Mesenchymal stem cell (in vitro differentiated cells and primary cell): ENCODE data around the gene FAT3.

Experiments
- DNase-seq: peaks from one replicate; pipeline ENCODE4 v3.0.0-alpha.2; 2013
- H2AFZ ChIP-seq: one replicate; pipeline ENCODE4 v1.6.1; 2013; ENCODE audit warnings: low read depth, mild to moderate bottlenecking, control low read depth, inconsistent platforms, low read length, moderate library complexity
- H2AK5ac ChIP-seq: 2 replicates; pipeline ENCODE4 v1.6.1; 2013; ENCODE audit warnings: low read length, moderate library complexity, mild to moderate bottlenecking, inconsistent platforms; ENCODE audit not compliant: severe bottlenecking
- H2BK120ac ChIP-seq: one replicate; pipeline ENCODE4 v1.6.1; 2013; ENCODE audit warnings: low read depth, mild to moderate bottlenecking, inconsistent platforms, low read length, moderate library complexity
- H2BK12ac ChIP-seq, 2 experiments: one replicate each; pipeline ENCODE4 v1.6.1; 2013; ENCODE audit warnings: inconsistent platforms in 2 of 2, low read length in 2 of 2, mild to moderate bottlenecking in 2 of 2, moderate library complexity in 2 of 2, control low read depth in 1 of 2
- H2BK15ac ChIP-seq: one replicate; pipeline ENCODE4 v1.6.1; 2013; ENCODE audit warnings: mild to moderate bottlenecking, low read depth, inconsistent platforms; ENCODE audit not compliant: poor library complexity, severe bottlenecking
- H2BK5ac ChIP-seq: 2 replicates; pipeline ENCODE4 v1.6.1; 2013; ENCODE audit warnings: low read depth, mild to moderate bottlenecking, low read length, control low read depth, inconsistent platforms; ENCODE audit not compliant: poor library complexity, severe bottlenecking
- H3K14ac ChIP-seq, 2 experiments: one replicate each; pipeline ENCODE4 v1.6.1; 2013; ENCODE audit warnings: inconsistent platforms in 2 of 2, low read length in 2 of 2, control low read depth in 1 of 2, mild to moderate bottlenecking in 1 of 2, moderate library complexity in 1 of 2
- H3K18ac ChIP-seq, 2 experiments: one replicate each; pipeline ENCODE4 v1.6.1; 2013; ENCODE audit warnings: inconsistent platforms in 2 of 2, low read length in 2 of 2, control low read depth in 1 of 2, low read depth in 1 of 2, mild to moderate bottlenecking in 1 of 2
- H3K23ac ChIP-seq, 2 experiments: one replicate each; pipeline ENCODE4 v1.6.1; 2013; ENCODE audit warnings: inconsistent platforms in 2 of 2, low read length in 2 of 2, mild to moderate bottlenecking in 2 of 2, moderate library complexity in 2 of 2, control low read depth in 1 of 2
- H3K27ac ChIP-seq: 2 replicates; pipeline ENCODE4 v1.5.1; 2013; ENCODE audit warnings: mild to moderate bottlenecking, moderate library complexity, low read length, control low read depth, inconsistent platforms; ENCODE audit not compliant: poor library complexity, severe bottlenecking
- H3K27me3 ChIP-seq, 2 experiments: 2 replicates each; pipeline versions ENCODE4 v1.6.1 to v1.7.0; 2013; ENCODE audit warnings: low read length in 2 of 2, mild to moderate bottlenecking in 2 of 2, moderate library complexity in 2 of 2, control low read depth in 1 of 2, inconsistent platforms in 1 of 2; ENCODE audit not compliant: control insufficient read depth in 1 of 2, insufficient read depth in 1 of 2
- H3K36me3 ChIP-seq, 2 experiments: 2 replicates each; pipeline versions ENCODE4 v1.6.1 to v1.7.0; 2013; ENCODE audit warnings: low read length in 2 of 2, control low read depth in 1 of 2, inconsistent platforms in 1 of 2, low read depth in 1 of 2, mild to moderate bottlenecking in 1 of 2; ENCODE audit not compliant: insufficient read depth in 2 of 2, control insufficient read depth in 1 of 2
- H3K4ac ChIP-seq, 2 experiments: one replicate each; pipeline ENCODE4 v1.6.1; 2013; ENCODE audit warnings: inconsistent platforms in 2 of 2, low read length in 2 of 2, mild to moderate bottlenecking in 2 of 2, moderate library complexity in 2 of 2, control low read depth in 1 of 2, low read depth in 1 of 2
- H3K4me1 ChIP-seq: 2 replicates; pipeline ENCODE4 v1.6.1; 2013; ENCODE audit warnings: low read depth, low read length, control low read depth; ENCODE audit not compliant: control insufficient read depth, insufficient read depth
- H3K4me2 ChIP-seq: 2 replicates; pipeline ENCODE4 v1.6.1; 2013; ENCODE audit warnings: low read length, mild to moderate bottlenecking, inconsistent platforms; ENCODE audit not compliant: poor library complexity, severe bottlenecking
- H3K4me3 ChIP-seq, 2 experiments: 2 replicates each; pipeline versions ENCODE4 v1.5.1 to v1.7.0; 2013; ENCODE audit warnings: low read length in 2 of 2, mild to moderate bottlenecking in 2 of 2, control low read depth in 1 of 2, low read depth in 1 of 2; ENCODE audit not compliant: insufficient read depth in 1 of 2
- H3K79me1 ChIP-seq: replicated peaks from 2 replicates; pipeline ENCODE4 v1.6.1; 2013; ENCODE audit warnings: mild to moderate bottlenecking, control low read depth, low read length, inconsistent platforms; ENCODE audit not compliant: poor library complexity, severe bottlenecking
- H3K9ac ChIP-seq: 2 replicates; pipeline ENCODE4 v1.7.0; 2013; ENCODE audit warnings: mild to moderate bottlenecking, low read length, moderate library complexity
- H3K9me3 ChIP-seq: 2 replicates; pipeline ENCODE4 v1.7.0; 2013; ENCODE audit warnings: mild to moderate bottlenecking, low read length; ENCODE audit not compliant: control insufficient read depth
- H4K8ac ChIP-seq: one replicate; pipeline ENCODE4 v1.6.1; 2013; ENCODE audit warnings: inconsistent platforms, mild to moderate bottlenecking, low read length, moderate library complexity
- H4K91ac ChIP-seq: one replicate; pipeline ENCODE4 v1.6.1; 2013; ENCODE audit warnings: mild to moderate bottlenecking, low read length, inconsistent platforms
- WGBS: methylation state at CpG from one replicate; pipeline ENCODE4 v1.1.7; 2013; ENCODE audit warnings: mixed read lengths; 5-methylcytosine and 5-hydroxymethylcytosine counted together

Gene FAT3

DNA sequence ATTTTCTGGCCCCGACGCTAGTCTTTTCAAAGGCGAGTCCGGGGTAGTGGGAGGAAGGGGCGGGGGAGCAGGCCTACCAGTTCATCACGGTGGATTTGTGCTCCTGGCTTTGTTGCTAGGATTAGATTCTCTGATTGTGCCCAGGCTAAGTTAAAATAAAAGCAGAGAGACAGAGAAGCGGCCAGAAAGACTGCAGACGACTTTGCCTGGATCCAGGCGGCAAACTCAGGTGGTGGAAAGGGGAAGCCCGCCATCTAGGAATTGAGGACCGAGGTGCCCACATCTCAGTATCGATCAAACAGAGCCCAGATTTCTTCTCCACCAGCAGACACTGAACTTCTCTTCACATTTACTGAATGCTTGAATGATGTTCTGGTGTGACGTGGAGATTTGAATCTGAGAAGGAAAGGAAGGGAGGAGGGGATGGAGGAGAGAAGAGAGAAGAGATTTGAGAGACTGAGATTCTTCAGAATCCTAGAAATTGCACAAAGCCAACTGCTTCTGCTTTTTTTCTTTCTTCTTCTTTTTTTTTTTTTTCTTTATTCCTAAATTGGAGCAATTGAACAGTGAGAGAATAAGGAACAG lies 2.7 kb downstream of the FAT3 start:
- Histone ChIP-seq H3K27ac (no peak overlapping the region), H2BK5ac (no peak overlapping the region), H3K27me3 (peaks cover 53 to 66% of the 10 kb centered on the region in 2 experiments), H3K4ac (no peak overlapping the region), H3K36me3 (no peaks in the 10 kb centered on the region), H3K4me3 (peak overlapping the region; percentile 68 to 77), H3K4me1 (peaks cover 29% of the 10 kb centered on the region), H2BK12ac (no peak overlapping the region), H3K23ac (no peak overlapping the region), H4K91ac (no peak overlapping the region), H3K9me3 (no peaks in the 10 kb centered on the region), H3K79me1 (no peaks in the 10 kb centered on the region), H3K14ac (no peak overlapping the region), H2AK5ac (no peak overlapping the region), H2BK15ac (no peak overlapping the region), H2AFZ (no peak overlapping the region), H2BK120ac (no peak overlapping the region), H3K9ac (no peak overlapping the region), H3K4me2 (peak overlapping the region; percentile 100), H4K8ac (no peak overlapping the region), H3K18ac (no peak overlapping the region)
- WGBS = 4% methylated on average over 10 of the region's 13 CpGs
- no peak for DNase-seq

GRCh38 chr11:92227959-92228935 lies 3.6 kb downstream of the FAT3 start:
- H2BK12ac ChIP-seq = no peak overlapping the region
- H3K27me3 ChIP-seq = peaks cover 47 to 57% of the 10 kb centered on the region in 2 experiments
- peaks cover 29% of the 10 kb centered on the region for H3K4me1 ChIP-seq
- H3K18ac ChIP-seq = no peak overlapping the region
- H3K9me3 ChIP-seq = no peaks in the 10 kb centered on the region
- no peak overlapping the region for H2BK15ac ChIP-seq
- H2AFZ ChIP-seq = no peak overlapping the region
- H3K23ac ChIP-seq = no peak overlapping the region
- H2BK5ac ChIP-seq = no peak overlapping the region
- H2BK120ac ChIP-seq = no peak overlapping the region
- no peaks in the 10 kb centered on the region for H3K36me3 ChIP-seq
- 79% methylated on average over 5 of the region's 6 CpGs for WGBS
- H3K79me1 ChIP-seq = no peaks in the 10 kb centered on the region
- H2AK5ac ChIP-seq = no peak overlapping the region
- no peak for DNase-seq
- no peak overlapping the region for H3K9ac ChIP-seq
- no peak overlapping the region for H3K27ac ChIP-seq
- no peak overlapping the region for H4K8ac ChIP-seq
- H3K14ac ChIP-seq = no peak overlapping the region
- H4K91ac ChIP-seq = no peak overlapping the region
- H3K4me3 ChIP-seq = no peak overlapping the region
- no peak overlapping the region for H3K4me2 ChIP-seq
- H3K4ac ChIP-seq = no peak overlapping the region

- Histone ChIP-seq H2AFZ (no peak overlapping the region), H3K27me3 (no peaks in the 10 kb centered on the region), H4K8ac (no peak overlapping the region), H3K9me3 (no peaks in the 10 kb centered on the region), H2AK5ac (no peak overlapping the region), H3K14ac (no peak overlapping the region), H3K27ac (no peak overlapping the region), H3K79me1 (no peaks in the 10 kb centered on the region), H3K4me3 (no peak overlapping the region), H2BK12ac (no peak overlapping the region), H3K23ac (no peak overlapping the region), H3K18ac (no peak overlapping the region), H3K4ac (no peak overlapping the region), H3K4me2 (no peak overlapping the region), H4K91ac (no peak overlapping the region), H3K9ac (no peak overlapping the region), H2BK15ac (no peak overlapping the region), H3K4me1 (no peaks in the 10 kb centered on the region), H2BK5ac (no peak overlapping the region), H2BK120ac (no peak overlapping the region), H3K36me3 (no peaks in the 10 kb centered on the region)
- no peak for DNase-seq
- 92% methylated on average over 1 of the region's 1 CpG for WGBS
Observed at GRCh38 chr11:92236856-92237255, 12.2 kb downstream of the FAT3 start.

DNA sequence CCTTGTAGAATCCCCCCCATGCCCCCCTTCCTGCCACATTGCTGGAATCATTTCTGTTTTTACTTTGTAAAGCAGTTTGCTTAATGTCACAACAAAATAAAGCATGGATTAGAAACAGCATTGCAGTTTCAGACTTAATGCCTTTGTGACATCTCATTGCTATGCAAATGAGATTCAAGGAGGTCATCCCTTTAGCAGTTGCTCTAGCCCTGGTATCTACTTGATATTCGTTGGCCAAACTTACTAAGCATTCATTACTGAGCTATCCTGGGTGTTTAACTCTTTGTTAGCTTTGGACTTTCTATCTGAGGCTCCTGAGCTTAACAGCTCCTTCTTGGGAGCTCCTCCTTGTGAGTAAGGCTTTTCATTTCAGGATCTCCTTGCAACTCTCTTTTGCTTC lies 16.3 kb downstream of the FAT3 start:
- DNase-seq = no peak
- H3K9ac ChIP-seq = no peak overlapping the region
- WGBS = 11% methylated on average over 1 of the region's 1 CpG
- no peak overlapping the region for H3K4me2 ChIP-seq
- no peak overlapping the region for H3K27ac ChIP-seq
- no peaks in the 10 kb centered on the region for H3K79me1 ChIP-seq
- H3K9me3 ChIP-seq = no peaks in the 10 kb centered on the region
- no peak overlapping the region for H3K4ac ChIP-seq
- H2BK15ac ChIP-seq = no peak overlapping the region
- no peak overlapping the region for H2AFZ ChIP-seq
- no peak overlapping the region for H3K14ac ChIP-seq
- H3K18ac ChIP-seq = no peak overlapping the region
- H3K4me1 ChIP-seq = no peaks in the 10 kb centered on the region
- H3K27me3 ChIP-seq = no peaks in the 10 kb centered on the region
- H3K4me3 ChIP-seq = no peak overlapping the region
- H2BK12ac ChIP-seq = no peak overlapping the region
- no peak overlapping the region for H4K8ac ChIP-seq
- H2BK5ac ChIP-seq = no peak overlapping the region
- H2AK5ac ChIP-seq = no peak overlapping the region
- no peak overlapping the region for H3K23ac ChIP-seq
- H4K91ac ChIP-seq = no peak overlapping the region
- H3K36me3 ChIP-seq = no peaks in the 10 kb centered on the region
- H2BK120ac ChIP-seq = no peak overlapping the region
